Suppressor macrophage (primary cell): ENCODE data around the gene ADGRG2.
A peak's percentile ranks its signal among the peaks of the same experiment; 100 is the strongest.

Experiments
- DNase-seq, 4 experiments: peaks; one replicate each; pipeline ENCODE4 v3.0.0-alpha.2; 2020 to 2022
- total RNA-seq, 17 experiments: gene quantifications; one replicate each; lab custom pipeline; 2026; ENCODE audit warnings: mixed read lengths in 6 of 17, inconsistent platforms in 3 of 17; lab: John Stamatoyannopoulos, UW

The ADGRG2 gene
- total RNA-seq, result 0 to 3.0 (median 0.19) reads per million in 17 experiments

- peak; percentile 5 to 63 (median 28) for DNase-seq
These were observed at the start of gene ADGRG2 for GRCh38 chrX:19121898-19122640. Gene ADGRG2 (minus strand): TSS chrX:19122468. CDS start chrX:19068834, 53,634 bp downstream.

- DNase-seq, result no peak
These were observed 46.3 kb upstream of the ADGRG2 start for GRCh38 chrX:19168609-19169008.

GRCh38 chrX:19162851-19163250, 40.6 kb upstream of the ADGRG2 start:
- no peak for DNase-seq

GRCh38 chrX:19156186-19156585, 33.9 kb upstream of the ADGRG2 start:
- peak in 3 of 4 experiments; percentile 1 to 6 (median 5) for DNase-seq

- no peak for DNase-seq
These were observed 30.5 kb upstream of the ADGRG2 start for GRCh38 chrX:19152762-19153161.

GRCh38 chrX:19137067-19137466, 14.8 kb upstream of the ADGRG2 start:
- no peak for DNase-seq

GRCh38 chrX:19133784-19134183, 11.5 kb upstream of the ADGRG2 start:
- no peak for DNase-seq

- no peak for DNase-seq
These were observed 11.0 kb upstream of the ADGRG2 start for GRCh38 chrX:19133231-19133630.

- DNase-seq, result no peak
These were observed 8.4 kb upstream of the ADGRG2 start for GRCh38 chrX:19130628-19131027.

- DNase-seq, result no peak
These were observed 7.4 kb upstream of the ADGRG2 start for GRCh38 chrX:19129694-19130093.

GRCh38 chrX:19127649-19128168, 5.4 kb upstream of the ADGRG2 start:
- DNase-seq, result peak in 2 of 4 experiments; percentile 5 to 6

GRCh38 chrX:19122641-19123009, 357 bp upstream of the ADGRG2 start:
- no peak for DNase-seq

GRCh38 chrX:19121466-19121865, 802 bp downstream of the ADGRG2 start:
- DNase-seq, result no peak

- no peak for DNase-seq
These were observed 11.6 kb downstream of the ADGRG2 start for GRCh38 chrX:19110642-19111041.

GRCh38 chrX:19107035-19107434, 15.2 kb downstream of the ADGRG2 start:
- DNase-seq, result no peak

GRCh38 chrX:19100586-19100985, 21.7 kb downstream of the ADGRG2 start:
- no peak for DNase-seq

- no peak for DNase-seq
These were observed 24.6 kb downstream of the ADGRG2 start for GRCh38 chrX:19097553-19098283.

- DNase-seq, result no peak
These were observed 25.7 kb downstream of the ADGRG2 start for GRCh38 chrX:19096586-19096985.

- DNase-seq, result no peak
These were observed 27.6 kb downstream of the ADGRG2 start for GRCh38 chrX:19094654-19095053.

GRCh38 chrX:19091596-19091995, 30.7 kb downstream of the ADGRG2 start:
- DNase-seq, result no peak

- DNase-seq, result no peak
These were observed 32.7 kb downstream of the ADGRG2 start for GRCh38 chrX:19089555-19090040.

- peak; percentile 80 to 91 (median 81) for DNase-seq
These were observed 36.0 kb downstream of the ADGRG2 start for GRCh38 chrX:19086102-19086772.

- no peak for DNase-seq
These were observed 36.6 kb downstream of the ADGRG2 start for GRCh38 chrX:19085666-19086065.
